Smooth muscle cell (in vitro differentiated cells): ENCODE measurements around the gene PIK3AP1. TPM values are rescaled to one million over a fixed set of nuclear protein-coding genes. Genes with fewer than 3 reads are reported as not detected.

Experiments
- DNase-seq: peaks from one replicate; lab custom pipeline; 2025; ENCODE audit not compliant: unreplicated experiment; lab: John Stamatoyannopoulos, UW
- H2AFZ ChIP-seq: fragments of 200-600 bp; sonication (generic); 2 replicates; pipeline ENCODE4 v1.6.0; 2016; ENCODE audit warnings: antibody characterized with exemption, low read depth, mild to moderate bottlenecking
- H3F3A ChIP-seq: fragments of 200-600 bp; sonication (generic); 2 replicates; pipeline ENCODE4 v1.6.0; 2017; ENCODE audit warnings: antibody characterized with exemption, low read depth
- H3K27ac ChIP-seq: fragments of 200-600 bp; sonication (generic); 2 replicates; pipeline ENCODE4 v1.5.1; 2016; ENCODE audit warnings: low read depth, mild to moderate bottlenecking
- H3K27me3 ChIP-seq: fragments of 200-600 bp; sonication (generic); 2 replicates; pipeline ENCODE4 v1.6.1; 2016; ENCODE audit warnings: low read depth, mild to moderate bottlenecking
- H3K36me3 ChIP-seq: fragments of 200-600 bp; sonication (generic); 2 replicates; pipeline ENCODE4 v1.5.1; 2016; ENCODE audit warnings: low read depth
- H3K4me1 ChIP-seq: fragments of 200-600 bp; sonication (generic); 2 replicates; pipeline ENCODE4 v1.5.1; 2016; ENCODE audit warnings: low read depth
- H3K4me2 ChIP-seq: fragments of 200-600 bp; sonication (generic); 2 replicates; pipeline ENCODE4 v1.6.0; 2016; ENCODE audit warnings: mild to moderate bottlenecking
- H3K4me3 ChIP-seq: fragments of 200-600 bp; sonication (generic); 2 replicates; pipeline ENCODE4 v1.5.1; 2016; ENCODE audit warnings: mild to moderate bottlenecking
- H3K79me2 ChIP-seq: fragments of 200-600 bp; sonication (generic); 2 replicates; pipeline ENCODE4 v1.6.0; 2016; ENCODE audit warnings: low read depth, mild to moderate bottlenecking
- H3K9ac ChIP-seq: fragments of 200-600 bp; sonication (generic); 2 replicates; pipeline ENCODE4 v1.6.0; 2016; ENCODE audit warnings: low read depth
- H3K9me3 ChIP-seq: fragments of 200-600 bp; sonication (generic); replicated peaks from 2 replicates; pipeline ENCODE4 v1.5.1; 2016; ENCODE audit warnings: low read depth
- H4K20me1 ChIP-seq: fragments of 200-600 bp; sonication (generic); 2 replicates; pipeline ENCODE4 v1.6.0; 2016; ENCODE audit warnings: low read depth
- WGBS: methylation state at CpG from one replicate; pipeline ENCODE4 v1.1.7; 2016; ENCODE audit warnings: low lambda C conversion rate; 5-methylcytosine and 5-hydroxymethylcytosine counted together
- polyA plus RNA-seq: library from polyadenylated mRNA; unstranded; fragments of >200 nt; fragmentation: Nextera tagmentation; extraction: Ambion mirVana; gene quantifications from 2 replicates; pipeline ENCODE4 v1.2.1, GENCODE V29; 2016
- total RNA-seq: library from RNA; depleted of rRNA; stranded (reverse); fragments of >200 nt; gene quantifications from 2 replicates; pipeline ENCODE4 v1.2.3, GENCODE V29; 2014
- TF ChIP-seq, protein P1 (sequence below): fragments of 200-600 bp; sonication (generic); IDR thresholded peaks from 2 replicates; pipeline ENCODE4 v1.5.1; 2017; ENCODE audit warnings: borderline replicate concordance, mild to moderate bottlenecking, antibody characterized with exemption; ENCODE audit not compliant: insufficient read depth, poor library complexity, severe bottlenecking

Gene PIK3AP1
- total and polyA plus RNA-seq, 2 experiments from 2014 or later: 1.2 TPM; not detected in 1

DNA sequence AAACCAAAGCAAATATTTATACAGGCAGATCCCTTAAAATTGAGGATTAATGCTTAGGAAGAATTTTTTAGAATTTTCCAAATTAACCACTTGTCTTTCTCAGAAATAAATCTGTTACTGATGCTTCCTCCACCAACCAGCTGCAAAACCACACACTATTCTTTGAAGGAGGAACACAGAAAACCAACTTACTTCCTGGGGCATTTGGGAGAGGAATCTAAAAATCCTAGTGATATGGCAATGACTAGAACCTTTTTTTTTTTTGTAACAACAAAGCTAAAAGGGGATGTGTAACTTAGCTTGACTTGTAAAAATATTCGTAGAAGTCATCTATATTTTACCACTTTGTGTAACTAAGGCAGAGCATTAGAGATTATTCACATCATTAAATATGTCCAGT lies 128.4 kb downstream of the PIK3AP1 start:
- TF ChIP-seq, protein P1, sequence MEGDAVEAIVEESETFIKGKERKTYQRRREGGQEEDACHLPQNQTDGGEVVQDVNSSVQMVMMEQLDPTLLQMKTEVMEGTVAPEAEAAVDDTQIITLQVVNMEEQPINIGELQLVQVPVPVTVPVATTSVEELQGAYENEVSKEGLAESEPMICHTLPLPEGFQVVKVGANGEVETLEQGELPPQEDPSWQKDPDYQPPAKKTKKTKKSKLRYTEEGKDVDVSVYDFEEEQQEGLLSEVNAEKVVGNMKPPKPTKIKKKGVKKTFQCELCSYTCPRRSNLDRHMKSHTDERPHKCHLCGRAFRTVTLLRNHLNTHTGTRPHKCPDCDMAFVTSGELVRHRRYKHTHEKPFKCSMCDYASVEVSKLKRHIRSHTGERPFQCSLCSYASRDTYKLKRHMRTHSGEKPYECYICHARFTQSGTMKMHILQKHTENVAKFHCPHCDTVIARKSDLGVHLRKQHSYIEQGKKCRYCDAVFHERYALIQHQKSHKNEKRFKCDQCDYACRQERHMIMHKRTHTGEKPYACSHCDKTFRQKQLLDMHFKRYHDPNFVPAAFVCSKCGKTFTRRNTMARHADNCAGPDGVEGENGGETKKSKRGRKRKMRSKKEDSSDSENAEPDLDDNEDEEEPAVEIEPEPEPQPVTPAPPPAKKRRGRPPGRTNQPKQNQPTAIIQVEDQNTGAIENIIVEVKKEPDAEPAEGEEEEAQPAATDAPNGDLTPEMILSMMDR: no peak
- WGBS: 84% methylated on average over 1 of the region's 1 CpG
- peaks cover 10% of the 10 kb centered on the region for H3F3A ChIP-seq
- H4K20me1 ChIP-seq: no peaks in the 10 kb centered on the region
- H3K36me3 ChIP-seq: no peaks in the 10 kb centered on the region
- H3K27me3 ChIP-seq: no peaks in the 10 kb centered on the region
- H3K9ac ChIP-seq: no peak overlapping the region
- no peak overlapping the region for H3K27ac ChIP-seq
- H3K9me3 ChIP-seq: no peaks in the 10 kb centered on the region
- no peak overlapping the region for H2AFZ ChIP-seq
- peaks cover 8% of the 10 kb centered on the region for H3K4me1 ChIP-seq
- H3K4me3 ChIP-seq: no peak overlapping the region
- DNase-seq: no peak
- peaks cover 9% of the 10 kb centered on the region for H3K79me2 ChIP-seq
- H3K4me2 ChIP-seq: no peak overlapping the region

DNA sequence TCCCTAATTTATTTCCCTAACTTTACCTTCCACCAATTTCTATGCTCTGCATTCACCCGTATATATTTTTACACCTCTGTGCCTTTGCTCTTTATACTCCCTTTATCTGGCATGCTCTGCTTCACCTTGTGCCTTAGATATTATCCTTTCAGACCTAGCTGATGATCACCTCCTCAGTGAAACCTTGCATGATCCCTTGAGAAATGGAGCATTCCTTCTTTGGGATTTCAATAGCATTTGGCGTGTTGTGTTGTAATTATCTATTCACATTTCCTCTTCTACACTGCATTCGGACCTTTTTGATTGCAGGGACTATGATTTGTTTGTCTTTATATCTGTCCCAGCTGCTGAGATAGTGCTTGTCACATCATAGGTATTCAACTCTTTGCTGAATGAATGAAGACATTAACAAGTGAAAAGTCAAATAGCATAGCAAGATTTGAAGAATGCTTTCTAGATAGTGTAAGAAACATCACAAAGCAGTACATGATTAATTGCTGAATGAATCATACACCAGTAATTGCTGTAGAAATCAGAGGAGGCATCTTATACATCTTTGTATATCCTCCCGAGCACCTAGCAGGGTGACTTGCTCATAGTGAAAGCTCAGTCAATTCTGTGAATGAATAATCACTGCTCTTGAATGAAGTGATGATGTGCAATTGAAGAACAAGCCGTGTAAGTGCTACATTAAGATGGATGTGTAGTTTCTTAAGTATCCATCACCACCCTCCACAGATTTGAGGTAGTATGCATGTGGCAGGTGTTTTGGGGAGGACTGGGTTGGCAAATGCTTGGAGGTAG lies 131.5 kb downstream of the PIK3AP1 start:
- TF ChIP-seq, protein P1: no peak
- Histone ChIP-seq H3F3A (peaks cover 10% of the 10 kb centered on the region), H3K4me2 (no peak overlapping the region), H3K79me2 (peaks cover 37% of the 10 kb centered on the region), H3K27ac (no peak overlapping the region), H3K36me3 (no peaks in the 10 kb centered on the region), H3K4me3 (no peak overlapping the region), H2AFZ (no peak overlapping the region), H4K20me1 (peaks cover 25% of the 10 kb centered on the region), H3K9me3 (no peaks in the 10 kb centered on the region), H3K9ac (no peak overlapping the region), H3K27me3 (no peaks in the 10 kb centered on the region), H3K4me1 (peaks cover 16% of the 10 kb centered on the region)
- WGBS: 86% methylated on average over 5 of the region's 5 CpGs
- DNase-seq: no peak

DNA sequence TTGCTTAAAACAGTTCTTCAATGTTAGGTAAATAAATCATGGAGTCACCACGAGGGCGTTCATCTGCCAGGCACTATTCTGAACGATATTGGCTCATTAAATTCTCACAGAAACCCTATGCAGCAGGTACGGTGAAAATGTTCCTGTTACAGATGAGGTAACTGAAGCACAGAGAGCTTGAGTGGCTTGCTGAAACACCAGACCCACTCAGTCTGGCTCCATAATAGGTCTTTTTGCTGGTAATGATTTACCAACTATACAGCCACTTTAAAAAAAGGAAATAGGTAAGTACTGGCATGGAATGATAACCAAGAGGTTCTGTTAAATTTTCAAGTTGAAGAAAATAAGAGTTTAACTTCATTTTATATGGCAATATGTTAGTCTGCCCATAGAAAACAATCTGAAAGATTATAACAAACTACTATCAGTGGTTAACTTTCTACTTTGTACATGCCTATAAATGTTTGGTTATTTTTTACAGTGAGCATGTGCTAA lies 132.2 kb downstream of the PIK3AP1 start:
- H2AFZ ChIP-seq: no peak overlapping the region
- H3K27ac ChIP-seq: peak overlapping the region; percentile 99
- H3K9me3 ChIP-seq: no peaks in the 10 kb centered on the region
- peaks cover 10% of the 10 kb centered on the region for H3F3A ChIP-seq
- DNase-seq: no peak
- 87% methylated on average over 4 of the region's 4 CpGs for WGBS
- peaks cover 44% of the 10 kb centered on the region for H3K79me2 ChIP-seq
- peak overlapping the region; percentile 87 for H3K4me2 ChIP-seq
- peak overlapping the region; percentile 93 for H3K4me3 ChIP-seq
- peak overlapping the region; percentile 97 for H3K9ac ChIP-seq
- TF ChIP-seq, protein P1: no peak
- H4K20me1 ChIP-seq: peaks cover 32% of the 10 kb centered on the region
- H3K36me3 ChIP-seq: no peaks in the 10 kb centered on the region
- H3K4me1 ChIP-seq: peaks cover 16% of the 10 kb centered on the region
- no peaks in the 10 kb centered on the region for H3K27me3 ChIP-seq
